ENCODE results near the gene ADGRL3. TPM values are rescaled to one million over a fixed set of nuclear protein-coding genes. Genes with fewer than 3 reads are reported as not detected.

Gene ADGRL3
- total RNA-seq, 1 donor = under 0.01 TPM

DNA sequence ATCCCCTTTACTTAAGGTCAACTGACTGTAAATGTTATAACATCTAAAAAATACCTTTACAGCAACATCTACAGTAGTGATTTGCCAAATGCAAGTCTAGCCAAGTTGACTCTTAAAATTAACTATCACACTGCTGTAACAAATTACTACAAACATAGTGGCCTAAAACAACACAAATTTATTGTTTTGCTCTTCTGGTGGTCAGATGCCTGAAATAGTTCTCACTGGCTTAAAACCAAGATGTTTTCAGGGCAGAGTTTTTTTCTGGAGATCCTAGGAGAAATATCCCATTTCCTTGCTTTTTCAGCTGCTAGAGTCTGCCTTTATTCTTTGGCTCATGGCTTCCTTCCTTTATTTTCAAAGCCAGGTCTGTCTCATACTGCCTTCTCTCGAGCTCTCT is 120.5 kb downstream of the ADGRL3 start:
- no peak for TF ChIP-seq CTCF (IDR thresholded peaks at IDR 0.05; ENCODE audit: insufficient read depth, low read length)
- no peak overlapping the region for H3K4me3 ChIP-seq (ENCODE audit: low read depth, low read length)
- DNase-seq (ENCODE audit: low read depth) = no peak

DNA sequence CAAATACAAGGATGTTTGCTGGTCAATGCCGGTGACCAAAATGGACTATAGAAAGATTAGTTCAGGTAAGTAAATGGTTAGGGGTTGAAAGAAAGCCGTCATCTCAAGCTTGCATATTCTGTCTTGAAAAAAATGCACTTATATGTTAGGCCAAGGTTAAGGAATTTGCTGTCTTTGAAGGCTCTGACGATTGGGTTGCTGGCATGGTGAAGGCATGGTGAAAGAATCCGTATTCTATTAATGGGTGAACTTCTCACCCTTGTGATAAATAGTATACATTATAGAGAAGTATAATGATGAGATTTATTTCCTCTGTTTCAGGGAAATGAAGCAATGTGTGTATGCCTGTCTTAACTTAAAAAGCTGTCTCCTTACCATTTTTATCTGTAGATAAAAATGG is 132.6 kb downstream of the ADGRL3 start:
- TF ChIP-seq CTCF (IDR thresholded peaks at IDR 0.05; ENCODE audit: insufficient read depth, low read length) = no peak
- no peak overlapping the region for H3K4me3 ChIP-seq (ENCODE audit: low read depth, low read length)
- no peak for DNase-seq (ENCODE audit: low read depth)

GRCh38 chr4:61333490-61333889 is 133.4 kb downstream of the ADGRL3 start:
- TF ChIP-seq CTCF (IDR thresholded peaks at IDR 0.05; ENCODE audit: insufficient read depth, low read length) = no peak
- no peak for DNase-seq (ENCODE audit: low read depth)
- no peak overlapping the region for H3K4me3 ChIP-seq (ENCODE audit: low read depth, low read length)

GRCh38 chr4:61335241-61335763 is 135.2 kb downstream of the ADGRL3 start:
- DNase-seq (ENCODE audit: low read depth) = no peak
- no peak for TF ChIP-seq CTCF (IDR thresholded peaks at IDR 0.05; ENCODE audit: insufficient read depth, low read length)
- no peak overlapping the region for H3K4me3 ChIP-seq (ENCODE audit: low read depth, low read length)

DNA sequence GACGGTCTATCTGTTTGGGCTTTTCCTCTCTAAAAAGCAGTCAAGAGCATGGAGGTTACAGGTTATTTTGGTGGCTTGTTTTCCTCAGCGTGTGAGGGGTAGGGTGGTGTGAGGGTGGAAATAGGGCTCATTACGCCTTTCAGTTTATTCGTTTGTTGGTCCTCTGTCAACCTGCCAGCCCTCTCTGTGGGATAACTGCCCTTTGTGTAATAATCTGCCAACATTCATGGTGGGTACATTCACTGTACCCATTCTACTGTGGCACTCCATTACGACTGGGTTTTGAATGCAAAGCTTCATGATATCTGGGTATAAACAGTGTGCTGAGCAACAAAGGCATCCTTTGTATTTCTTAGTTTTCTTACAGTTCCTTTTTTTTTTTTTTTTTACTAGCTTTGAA is 136.4 kb downstream of the ADGRL3 start:
- DNase-seq (ENCODE audit: low read depth) = no peak
- no peak for TF ChIP-seq CTCF (IDR thresholded peaks at IDR 0.05; ENCODE audit: insufficient read depth, low read length)
- no peak overlapping the region for H3K4me3 ChIP-seq (ENCODE audit: low read depth, low read length)

DNA sequence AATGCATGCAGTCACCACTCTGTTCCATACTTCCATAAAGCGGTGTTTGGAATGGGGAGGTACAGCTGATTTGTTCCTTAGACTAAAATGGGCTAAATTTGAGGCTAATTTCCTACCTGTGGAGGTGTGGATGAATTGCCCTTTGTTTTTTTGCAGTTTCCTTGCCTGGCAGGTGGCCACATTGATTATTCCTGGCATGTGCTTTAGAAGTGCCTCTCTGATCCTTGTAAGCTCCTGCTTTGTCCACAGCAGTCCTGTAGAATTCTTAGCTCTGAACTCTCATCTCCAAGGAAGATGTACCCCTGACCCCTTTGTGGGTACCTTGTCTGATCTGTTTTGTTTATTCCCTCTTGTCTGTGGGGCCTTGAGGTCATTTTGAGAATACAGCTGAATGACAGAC is 136.8 kb downstream of the ADGRL3 start:
- TF ChIP-seq CTCF (IDR thresholded peaks at IDR 0.05; ENCODE audit: insufficient read depth, low read length) = no peak
- no peak for DNase-seq (ENCODE audit: low read depth)
- no peak overlapping the region for H3K4me3 ChIP-seq (ENCODE audit: low read depth, low read length)

DNA sequence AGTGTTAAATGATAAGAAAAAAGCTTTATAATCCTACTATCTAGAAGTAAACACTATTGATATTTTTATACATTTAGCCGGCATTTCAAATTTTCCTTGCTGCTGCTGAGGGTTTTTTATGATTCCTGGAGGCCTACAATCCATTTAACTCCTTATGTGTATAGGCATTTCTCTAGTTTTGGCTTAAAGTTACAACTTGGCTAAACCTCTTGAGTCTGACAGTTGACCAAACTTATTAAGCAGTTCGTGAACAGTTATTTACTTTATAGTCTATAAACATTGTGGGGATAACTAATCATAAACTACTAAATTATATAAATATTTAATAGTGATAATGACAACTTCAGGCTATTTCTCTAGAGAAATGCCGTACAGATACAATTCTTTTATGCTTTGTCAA is 141.9 kb downstream of the ADGRL3 start:
- DNase-seq (ENCODE audit: low read depth) = no peak
- H3K4me3 ChIP-seq (ENCODE audit: low read depth, low read length) = no peak overlapping the region
- TF ChIP-seq CTCF (IDR thresholded peaks at IDR 0.05; ENCODE audit: insufficient read depth, low read length) = no peak
